ENCODE results near the gene EHMT1.

Gene EHMT1

DNA sequence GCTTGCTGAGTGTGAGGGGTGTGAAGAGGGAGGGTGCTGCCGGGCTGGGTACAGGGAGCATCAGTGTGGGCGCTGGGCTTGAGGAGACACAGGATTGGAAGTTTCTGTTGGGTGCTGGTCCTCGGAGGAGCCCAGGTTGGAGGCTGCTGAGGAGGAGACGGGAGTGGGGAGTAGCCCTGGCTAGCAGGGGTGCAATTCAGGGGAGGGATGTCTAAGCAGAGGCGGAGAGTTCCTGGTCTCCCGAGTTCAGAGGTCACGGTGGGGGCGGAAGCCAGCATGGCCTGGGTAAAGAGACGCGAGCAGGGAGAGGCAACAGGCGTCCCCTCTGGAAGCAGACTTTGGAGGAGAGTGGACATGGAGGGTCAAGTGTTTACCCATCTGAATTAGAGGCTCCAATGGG lies 196.0 kb downstream of the EHMT1 start:
- DNase-seq: no peak

DNA sequence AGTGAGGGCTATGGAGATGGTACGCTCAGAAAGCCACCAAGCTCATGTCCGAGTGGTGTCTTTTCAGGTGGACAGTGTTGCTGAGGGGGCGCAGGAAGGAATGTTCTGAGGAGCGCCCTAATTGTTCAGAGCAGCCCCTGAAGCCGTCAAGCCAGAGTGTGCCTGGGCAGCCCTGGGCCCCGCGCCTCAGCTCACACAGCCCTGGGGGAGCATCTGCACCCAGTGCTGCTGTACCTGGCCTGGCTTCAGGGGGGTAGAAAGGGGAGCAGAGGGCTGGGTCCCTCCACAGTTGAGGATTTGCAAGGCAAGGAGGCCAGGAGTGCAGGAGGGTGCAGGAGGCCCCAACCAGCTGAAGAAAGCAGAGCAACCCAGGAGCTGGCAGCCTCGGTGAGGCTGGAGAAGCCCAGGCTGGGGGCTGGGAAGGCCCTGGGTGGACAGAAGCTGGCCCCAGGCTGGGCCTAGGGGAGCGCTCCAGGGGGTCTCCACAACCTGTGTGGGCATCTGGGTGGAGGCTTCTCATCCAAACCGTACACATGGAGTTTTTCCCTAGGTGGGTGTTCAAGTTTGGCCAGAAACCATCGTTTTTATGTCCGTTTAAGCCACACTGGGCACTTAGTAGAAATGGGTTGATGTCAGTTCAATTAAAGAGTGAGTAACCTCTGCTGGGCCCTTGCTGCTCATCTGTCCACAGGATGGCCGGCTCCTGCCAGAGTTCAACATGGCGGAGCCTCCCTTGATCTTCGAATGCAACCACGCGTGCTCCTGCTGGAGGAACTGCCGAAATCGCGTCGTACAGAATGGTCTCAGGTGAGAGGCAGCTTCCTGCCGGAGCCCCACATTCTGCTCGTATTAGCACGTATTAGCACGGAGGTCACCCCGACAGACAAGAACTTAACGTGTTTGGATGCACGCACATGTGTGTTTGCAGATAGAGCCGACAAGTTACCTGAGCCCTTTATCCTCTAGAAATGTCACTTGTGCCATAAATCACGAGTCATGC lies 196.8 kb downstream of the EHMT1 start:
- no peak for DNase-seq

DNA sequence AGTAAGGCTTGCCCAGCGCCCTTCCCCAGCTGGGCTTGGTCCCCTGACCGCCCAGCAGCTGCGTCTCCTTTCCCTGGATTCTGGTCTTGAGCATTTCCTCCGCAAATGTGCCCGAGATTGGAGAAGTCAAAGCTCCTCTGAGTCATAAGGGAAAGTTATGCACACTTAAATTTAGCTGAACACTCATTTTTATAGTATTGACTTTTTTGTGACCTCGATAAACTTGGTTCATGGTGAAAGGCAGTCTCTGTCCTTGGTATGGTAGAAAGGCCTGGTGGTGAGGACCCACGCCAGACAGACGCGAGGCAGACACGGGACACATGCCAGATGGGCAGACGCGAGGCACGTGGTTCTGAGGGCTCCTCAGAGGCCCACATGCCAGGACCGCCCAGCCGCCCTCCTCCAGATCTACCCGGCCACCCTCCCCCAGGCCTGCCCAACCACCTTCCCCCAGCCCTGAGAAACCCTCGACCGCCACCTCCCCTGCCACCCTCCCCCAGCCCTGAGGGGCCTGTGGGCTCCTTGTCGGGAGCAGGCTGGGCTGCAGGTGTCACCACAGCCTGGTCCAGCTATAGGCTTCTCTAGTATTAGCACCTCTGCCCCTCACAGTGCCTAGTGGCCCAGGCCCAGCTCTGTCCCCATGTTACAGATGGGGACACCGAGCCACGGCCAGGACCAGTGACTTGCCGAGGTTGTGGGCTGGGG lies 197.9 kb downstream of the EHMT1 start:
- DNase-seq: no peak

DNA sequence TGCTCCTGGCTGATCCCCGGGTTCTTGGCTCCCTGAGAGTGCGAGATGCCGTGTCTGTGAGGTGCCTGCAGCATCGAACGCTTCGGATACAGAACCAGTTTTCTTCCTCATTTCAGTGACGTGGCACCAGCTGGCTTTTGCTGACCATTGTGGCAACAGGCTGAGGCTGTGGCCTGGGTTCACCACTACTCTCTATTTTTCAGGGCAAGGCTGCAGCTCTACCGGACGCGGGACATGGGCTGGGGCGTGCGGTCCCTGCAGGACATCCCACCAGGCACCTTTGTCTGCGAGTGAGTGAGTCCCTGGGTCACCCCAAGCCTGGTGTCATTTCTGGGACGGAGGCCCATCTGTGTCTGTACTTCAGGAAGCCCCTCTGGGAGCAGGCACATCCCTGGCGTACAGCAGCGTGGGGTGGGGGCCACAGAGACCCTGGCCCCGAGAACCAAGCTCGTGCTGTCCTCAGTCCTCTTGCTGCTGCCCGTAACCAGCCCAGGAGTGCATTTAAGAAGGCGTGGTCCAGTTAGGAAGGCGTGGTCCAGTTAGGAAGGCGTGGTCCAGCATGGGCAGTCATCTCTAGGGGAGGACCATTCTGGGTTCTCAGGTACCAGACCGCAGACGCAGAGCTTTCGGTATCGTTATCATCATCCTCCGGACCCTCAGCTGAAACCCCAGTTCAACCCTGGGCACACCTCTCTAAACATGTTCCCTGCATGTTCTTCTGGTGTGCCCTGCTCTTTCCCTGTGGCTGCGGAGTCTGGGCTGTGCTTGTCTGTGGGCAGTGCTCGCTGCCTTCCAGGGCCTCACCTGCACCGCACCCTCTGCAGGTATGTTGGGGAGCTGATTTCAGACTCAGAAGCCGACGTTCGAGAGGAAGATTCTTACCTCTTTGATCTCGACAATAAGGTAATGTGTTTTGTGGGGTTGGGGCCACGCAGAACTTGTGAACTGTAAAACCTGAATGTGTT lies 198.7 kb downstream of the EHMT1 start:
- DNase-seq: no peak

- DNase-seq: no peak
These were observed 199.5 kb downstream of the EHMT1 start for GRCh38 chr9:137818286-137818685.

GRCh38 chr9:137820161-137820855 lies 201.5 kb downstream of the EHMT1 start:
- peak; percentile 18 for DNase-seq

DNA sequence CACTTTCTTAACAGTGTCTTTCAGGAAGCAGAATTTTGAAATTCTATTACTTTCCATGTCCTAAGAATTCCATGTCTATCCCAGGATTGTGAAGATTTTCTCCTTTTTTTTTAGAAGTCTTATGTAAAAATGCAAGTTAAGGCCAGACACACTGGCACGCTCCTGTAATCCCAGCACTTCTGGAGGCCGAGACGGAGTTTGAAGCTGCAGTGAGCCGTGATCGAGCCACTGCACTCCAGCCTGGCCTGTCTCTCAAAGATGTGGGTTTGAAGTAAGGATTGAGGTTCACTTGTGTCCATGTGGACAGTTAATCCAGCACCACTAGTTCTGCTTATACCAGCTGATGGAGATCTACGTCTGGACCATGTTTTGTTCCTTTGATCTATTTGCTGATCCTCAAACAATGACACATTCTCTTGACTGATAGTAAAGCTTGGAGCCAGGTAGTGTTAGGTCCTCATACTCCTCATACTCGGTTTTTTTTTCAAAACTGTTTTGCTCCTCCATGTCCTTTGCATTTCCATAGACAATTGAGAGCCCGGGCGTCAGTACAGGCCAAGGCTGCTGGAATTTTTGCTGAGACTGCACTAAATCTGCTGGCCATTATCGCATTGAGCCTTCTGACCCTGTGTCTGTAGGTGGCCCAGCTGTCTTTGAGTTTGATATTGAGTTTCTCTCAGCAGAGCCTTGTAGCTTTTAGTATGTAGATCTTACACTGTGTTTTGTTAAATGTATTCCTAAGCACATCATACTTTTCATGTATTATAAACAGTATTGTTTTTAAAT lies 205.4 kb downstream of the EHMT1 start:
- no peak for DNase-seq

- DNase-seq: no peak
These were observed 206.7 kb downstream of the EHMT1 start for GRCh38 chr9:137825324-137825989.

DNA sequence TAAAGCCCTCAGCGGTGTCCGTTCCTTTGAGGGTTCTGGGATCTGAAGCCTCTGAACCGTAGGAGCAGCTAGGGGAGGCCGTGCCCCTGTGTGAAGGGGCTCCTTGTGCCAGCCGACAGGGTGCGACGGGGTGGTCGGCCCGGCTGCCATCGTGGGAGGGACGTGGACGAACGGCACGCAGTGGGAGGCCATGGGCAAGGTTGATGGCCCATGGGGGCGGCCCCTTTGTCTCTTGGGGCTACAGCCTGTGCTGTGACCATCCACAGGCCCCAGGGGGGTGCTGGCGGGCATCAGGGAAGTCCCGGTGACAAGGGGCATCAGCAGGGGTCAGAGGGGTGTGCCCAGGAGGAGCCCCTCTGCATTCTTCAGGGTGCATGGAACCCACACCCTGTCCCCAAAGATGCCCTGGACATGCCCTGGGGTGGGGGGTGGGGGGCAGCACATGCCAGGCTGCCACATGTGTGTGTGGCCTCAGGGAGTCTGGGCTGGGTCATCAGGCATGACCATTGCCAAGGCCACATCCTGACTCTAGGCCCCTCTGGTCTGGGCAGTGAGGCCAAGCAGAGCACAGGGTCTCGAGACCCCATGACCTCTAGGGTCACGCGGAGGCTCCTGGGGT lies 209.2 kb downstream of the EHMT1 start:
- no peak for DNase-seq

- no peak for DNase-seq
These were observed 209.9 kb downstream of the EHMT1 start for GRCh38 chr9:137828527-137829259.

DNA sequence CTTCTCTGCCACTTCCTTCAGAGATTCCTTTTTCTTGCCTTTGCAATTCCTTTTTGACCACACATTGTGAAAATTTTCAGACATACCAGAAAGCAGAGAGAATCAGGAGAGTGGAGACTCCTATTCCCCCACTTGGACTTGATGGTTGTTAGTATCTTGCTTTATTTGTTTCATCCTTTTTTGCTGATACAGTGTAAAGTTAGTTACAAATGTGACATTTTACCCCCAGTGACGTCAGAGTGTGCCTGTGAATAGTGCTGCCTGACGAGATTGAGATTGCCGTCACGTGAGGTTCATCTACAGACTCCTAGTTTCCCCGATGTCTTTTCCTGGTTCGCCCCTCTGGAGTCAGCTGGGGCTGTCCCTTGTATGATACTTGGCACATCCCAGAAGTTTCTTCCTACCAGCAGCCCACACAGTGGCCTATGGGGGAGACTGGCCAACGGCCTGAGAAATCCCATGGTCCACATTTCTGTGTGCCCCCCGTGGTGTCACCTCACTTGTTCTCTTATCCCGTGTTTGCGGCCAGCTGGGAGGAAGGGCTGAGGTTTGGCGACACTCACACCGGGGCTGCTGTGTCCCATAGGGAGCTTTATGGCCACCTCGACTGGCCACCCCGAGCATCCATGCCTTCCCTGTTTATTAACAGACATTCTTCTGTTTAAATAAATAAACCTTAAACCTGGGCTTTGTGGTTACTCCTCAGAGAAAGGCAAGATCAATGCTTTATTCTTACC lies 210.6 kb downstream of the EHMT1 start:
- DNase-seq: no peak

DNA sequence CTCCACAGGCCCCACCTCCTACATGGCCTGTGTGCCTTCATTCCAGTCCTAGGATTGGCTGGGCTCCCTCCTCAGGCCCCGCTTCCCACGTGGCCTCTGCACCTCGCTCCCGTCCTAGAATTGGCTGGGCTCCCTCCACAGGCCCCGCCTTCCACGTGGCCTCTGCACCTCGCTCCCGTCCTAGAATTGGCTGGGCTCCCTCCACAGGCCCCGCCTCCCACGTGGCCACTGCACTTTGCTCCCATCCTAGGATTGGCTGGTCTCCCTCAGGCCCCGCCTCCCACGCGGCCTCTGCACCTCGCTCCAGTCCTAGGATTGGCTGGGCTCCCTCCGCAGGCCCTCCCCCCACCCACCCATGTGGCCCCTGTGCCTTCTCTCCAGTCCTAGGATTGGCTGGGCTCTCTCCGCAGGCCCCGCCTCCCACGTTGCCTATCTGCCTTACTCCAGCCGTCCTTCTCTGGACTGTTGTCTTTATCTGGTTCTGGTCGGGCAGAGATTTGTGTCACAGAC lies 213.4 kb downstream of the EHMT1 start:
- DNase-seq: no peak

- DNase-seq: no peak
These were observed 214.2 kb downstream of the EHMT1 start for GRCh38 chr9:137832830-137833590.

GRCh38 chr9:137833721-137834613 lies 215.2 kb downstream of the EHMT1 start:
- DNase-seq: no peak

DNA sequence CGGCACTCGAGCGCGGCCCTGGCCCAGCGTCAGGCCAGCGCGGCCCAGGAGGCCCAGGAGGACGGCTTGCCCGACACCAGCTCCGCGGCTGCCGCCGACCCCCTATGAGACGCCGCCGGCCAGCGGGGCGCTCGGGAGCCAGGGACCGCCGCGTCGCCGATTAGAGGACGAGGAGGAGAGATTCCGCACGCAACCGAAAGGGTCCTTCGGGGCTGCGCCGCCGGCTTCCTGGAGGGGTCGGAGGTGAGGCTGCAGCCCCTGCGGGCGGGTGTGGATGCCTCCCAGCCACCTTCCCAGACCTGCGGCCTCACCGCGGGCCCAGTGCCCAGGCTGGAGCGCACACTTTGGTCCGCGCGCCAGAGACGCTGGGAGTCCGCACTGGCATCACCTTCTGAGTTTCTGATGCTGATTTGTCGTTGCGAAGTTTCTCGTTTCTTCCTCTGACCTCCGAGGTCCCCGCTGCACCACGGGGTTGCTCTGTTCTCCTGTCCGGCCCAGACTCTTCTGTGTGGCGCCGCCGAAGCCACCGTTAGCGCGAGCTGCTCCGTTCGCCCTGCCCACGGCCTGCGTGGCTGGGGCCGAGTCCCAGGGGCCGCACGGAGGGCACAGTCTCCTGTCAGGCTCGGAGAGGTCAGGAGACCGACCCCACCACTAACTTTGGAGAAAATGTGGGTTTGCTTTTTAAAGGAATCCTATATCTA lies 216.2 kb downstream of the EHMT1 start:
- DNase-seq: no peak

Measured in activated CD4-positive, alpha-beta T cell treated with anti-CD3 and anti-CD28 coated beads, Interleukin-2, amount 50 U/mL, for 16 hours (primary cell).